DOHH2 (cell line): ENCODE data around the gene TOMM20L.

Source experiments
- EZH2phosphoT487 ChIP-seq: fragments of 200-600 bp; sonication (generic); IDR thresholded peaks from 2 replicates; pipeline ENCODE4 v1.6.1; 2017; ENCODE audit warnings: borderline replicate concordance, mild to moderate bottlenecking, antibody characterized with exemption, low read length, moderate library complexity, mixed read lengths
- TF ChIP-seq, protein P1 (sequence below): fragments of 200-600 bp; sonication (generic); IDR thresholded peaks from one replicate; pipeline ENCODE4 v1.5.1; 2014; ENCODE audit warnings: antibody characterized with exemption, mild to moderate bottlenecking, low read depth, low read length; ENCODE audit not compliant: poor library complexity, severe bottlenecking

DNA sequence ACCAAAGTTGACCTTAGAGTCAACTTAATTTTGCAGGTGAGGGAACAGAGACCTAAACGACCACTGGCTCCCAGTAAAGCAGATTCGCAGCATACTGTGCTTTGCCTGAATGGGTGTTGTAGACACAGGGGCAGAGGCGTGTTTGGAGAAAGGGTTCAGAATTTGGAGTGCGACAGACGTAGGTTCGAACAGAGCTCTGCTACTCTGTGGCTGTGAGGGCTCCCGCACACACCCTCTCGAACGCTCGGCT lies 243 bp upstream of the TOMM20L start:
- TF ChIP-seq, protein P1, sequence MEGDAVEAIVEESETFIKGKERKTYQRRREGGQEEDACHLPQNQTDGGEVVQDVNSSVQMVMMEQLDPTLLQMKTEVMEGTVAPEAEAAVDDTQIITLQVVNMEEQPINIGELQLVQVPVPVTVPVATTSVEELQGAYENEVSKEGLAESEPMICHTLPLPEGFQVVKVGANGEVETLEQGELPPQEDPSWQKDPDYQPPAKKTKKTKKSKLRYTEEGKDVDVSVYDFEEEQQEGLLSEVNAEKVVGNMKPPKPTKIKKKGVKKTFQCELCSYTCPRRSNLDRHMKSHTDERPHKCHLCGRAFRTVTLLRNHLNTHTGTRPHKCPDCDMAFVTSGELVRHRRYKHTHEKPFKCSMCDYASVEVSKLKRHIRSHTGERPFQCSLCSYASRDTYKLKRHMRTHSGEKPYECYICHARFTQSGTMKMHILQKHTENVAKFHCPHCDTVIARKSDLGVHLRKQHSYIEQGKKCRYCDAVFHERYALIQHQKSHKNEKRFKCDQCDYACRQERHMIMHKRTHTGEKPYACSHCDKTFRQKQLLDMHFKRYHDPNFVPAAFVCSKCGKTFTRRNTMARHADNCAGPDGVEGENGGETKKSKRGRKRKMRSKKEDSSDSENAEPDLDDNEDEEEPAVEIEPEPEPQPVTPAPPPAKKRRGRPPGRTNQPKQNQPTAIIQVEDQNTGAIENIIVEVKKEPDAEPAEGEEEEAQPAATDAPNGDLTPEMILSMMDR: no peak
- no peak for TF ChIP-seq EZH2phosphoT487
